NCI-H460 (cell line): Measurements from ENCODE around the gene CLIC5. TPM values are rescaled to one million over a fixed set of nuclear protein-coding genes. Genes with fewer than 3 reads are reported as not detected.

Experiments
- DNase-seq: peaks from one replicate; pipeline ENCODE4 v3.0.0-alpha.2; 2016; ENCODE audit warnings: low read depth; ENCODE audit errors: extremely low read depth
- total RNA-seq: library from RNA; depleted of rRNA; stranded (reverse); fragments of >200 nt; shearing (Covaris generic); gene quantifications from 2 replicates; pipeline ENCODE4 v1.2.3, GENCODE V29; 2014

CLIC5 gene
- total RNA-seq, 1 experiment from 2014 or later, result not detected

- DNase-seq, result no peak
Observed at GRCh38 chr6:45900808-45901752, 114.6 kb downstream of the CLIC5 start.

GRCh38 chr6:45899683-45899946, 116.0 kb downstream of the CLIC5 start:
- DNase-seq, result no peak

GRCh38 chr6:45898941-45899682, 116.5 kb downstream of the CLIC5 start:
- no peak for DNase-seq

GRCh38 chr6:45896783-45897441, 118.7 kb downstream of the CLIC5 start:
- DNase-seq, result no peak

GRCh38 chr6:45895569-45895968, 120.1 kb downstream of the CLIC5 start:
- no peak for DNase-seq

GRCh38 chr6:45892696-45893245, 122.9 kb downstream of the CLIC5 start:
- no peak for DNase-seq

- no peak for DNase-seq
Observed at GRCh38 chr6:45892196-45892595, 123.5 kb downstream of the CLIC5 start.

- no peak for DNase-seq
Observed at GRCh38 chr6:45886776-45887175, 128.9 kb downstream of the CLIC5 start.

GRCh38 chr6:45884336-45884735, 131.3 kb downstream of the CLIC5 start:
- no peak for DNase-seq

- DNase-seq, result no peak
Observed at GRCh38 chr6:45882671-45883070, 133.0 kb downstream of the CLIC5 start.

GRCh38 chr6:45881705-45882467, 133.8 kb downstream of the CLIC5 start:
- no peak for DNase-seq

GRCh38 chr6:45880676-45881075, 135.0 kb downstream of the CLIC5 start:
- no peak for DNase-seq

GRCh38 chr6:45880159-45880558, 135.5 kb downstream of the CLIC5 start:
- DNase-seq, result no peak

- no peak for DNase-seq
Observed at GRCh38 chr6:45877970-45878590, 137.6 kb downstream of the CLIC5 start.

GRCh38 chr6:45872827-45873365, 142.8 kb downstream of the CLIC5 start:
- no peak for DNase-seq

- DNase-seq, result no peak
Observed at GRCh38 chr6:45870531-45870930, 145.1 kb downstream of the CLIC5 start.

- no peak for DNase-seq
Observed at GRCh38 chr6:45864651-45865050, 151.0 kb downstream of the CLIC5 start.

- DNase-seq, result no peak
Observed at GRCh38 chr6:45858691-45859090, 157.0 kb downstream of the CLIC5 start.

- no peak for DNase-seq
Observed at GRCh38 chr6:45857827-45858226, 157.8 kb downstream of the CLIC5 start.
